OCI-LY1 (cell line): ENCODE measurements around the gene TTC28.

Experiments used
- H2AFZ ChIP-seq: fragments of 200-600 bp; sonication (generic), shearing (Covaris generic); 2 replicates; pipeline ENCODE4 v1.6.0; 2014; ENCODE audit warnings: antibody characterized with exemption, mild to moderate bottlenecking, low read length
- H3F3A ChIP-seq: fragments of 200-600 bp; sonication (generic), shearing (Covaris generic); 2 replicates; pipeline ENCODE4 v1.6.0; 2014; ENCODE audit warnings: mild to moderate bottlenecking, antibody characterized with exemption, low read length, moderate library complexity; ENCODE audit not compliant: insufficient read depth
- H3K27ac ChIP-seq: fragments of 200-600 bp; sonication (generic); 2 replicates; pipeline ENCODE4 v1.5.1; 2014; ENCODE audit warnings: low read length, mixed run types, mild to moderate bottlenecking, low read depth; ENCODE audit not compliant: poor library complexity, severe bottlenecking
- H3K27me3 ChIP-seq: fragments of 200-600 bp; sonication (generic); 2 replicates; pipeline ENCODE4 v1.6.0; 2014; ENCODE audit warnings: antibody characterized with exemption, mild to moderate bottlenecking, low read length, moderate library complexity; ENCODE audit not compliant: insufficient read depth
- H3K36me3 ChIP-seq: fragments of 200-600 bp; sonication (generic); 2 replicates; pipeline ENCODE4 v1.6.1; 2014; ENCODE audit warnings: mild to moderate bottlenecking, antibody characterized with exemption, low read length, moderate library complexity, mixed read lengths; ENCODE audit not compliant: insufficient read depth
- H3K4me1 ChIP-seq: fragments of 200-600 bp; sonication (generic); 2 replicates; pipeline ENCODE4 v1.5.1; 2014; ENCODE audit warnings: mild to moderate bottlenecking, low read length, moderate library complexity; ENCODE audit not compliant: insufficient read depth, severe bottlenecking
- H3K4me2 ChIP-seq: fragments of 200-600 bp; sonication (generic), shearing (Covaris generic); 2 replicates; pipeline ENCODE4 v1.6.1; 2014; ENCODE audit warnings: low read length
- H3K4me3 ChIP-seq: fragments of 200-600 bp; sonication (generic); 2 replicates; pipeline ENCODE4 v1.5.1; 2014; ENCODE audit warnings: low read length, low read depth, mild to moderate bottlenecking, mixed read lengths; ENCODE audit not compliant: poor library complexity, severe bottlenecking
- H3K79me2 ChIP-seq: fragments of 200-600 bp; shearing (Covaris generic); 2 replicates; pipeline ENCODE4 v1.6.1; 2016; ENCODE audit warnings: mixed run types, low read length, mixed read lengths; ENCODE audit not compliant: insufficient read depth
- H3K9ac ChIP-seq: fragments of 200-600 bp; sonication (generic), shearing (Covaris generic); 2 replicates; pipeline ENCODE4 v1.6.1; 2014; ENCODE audit warnings: mild to moderate bottlenecking, low read length, mixed read lengths
- H3K9me2 ChIP-seq: fragments of 200-600 bp; sonication (generic), shearing (Covaris generic); 2 replicates; pipeline ENCODE4 v1.6.1; 2014; ENCODE audit warnings: low read depth, mild to moderate bottlenecking, low read length, mixed read lengths
- H3K9me3 ChIP-seq: fragments of 200-600 bp; shearing (Covaris generic); 2 replicates; pipeline ENCODE4 v1.6.1; 2014; ENCODE audit warnings: low read length, mixed read lengths
- H4K20me1 ChIP-seq: fragments of 200-600 bp; sonication (generic), shearing (Covaris generic); 2 replicates; pipeline ENCODE4 v1.6.0; 2016; ENCODE audit warnings: mild to moderate bottlenecking, low read length; ENCODE audit not compliant: insufficient read depth
- EZH2 ChIP-seq: fragments of 200-600 bp; sonication (generic), shearing (Covaris generic); IDR thresholded peaks from 2 replicates; pipeline ENCODE4 v1.8.0; 2017; ENCODE audit warnings: borderline replicate concordance, mixed run types, mild to moderate bottlenecking, antibody characterized with exemption, low read length, moderate library complexity, mixed read lengths
- TF ChIP-seq, protein P1 (sequence below): fragments of 200-600 bp; sonication (generic), shearing (Covaris generic); IDR thresholded peaks from 2 replicates; pipeline ENCODE4 v1.5.1; 2017; ENCODE audit warnings: mild to moderate bottlenecking, antibody characterized with exemption, low read length, moderate library complexity, mixed read lengths

The TTC28 gene

DNA sequence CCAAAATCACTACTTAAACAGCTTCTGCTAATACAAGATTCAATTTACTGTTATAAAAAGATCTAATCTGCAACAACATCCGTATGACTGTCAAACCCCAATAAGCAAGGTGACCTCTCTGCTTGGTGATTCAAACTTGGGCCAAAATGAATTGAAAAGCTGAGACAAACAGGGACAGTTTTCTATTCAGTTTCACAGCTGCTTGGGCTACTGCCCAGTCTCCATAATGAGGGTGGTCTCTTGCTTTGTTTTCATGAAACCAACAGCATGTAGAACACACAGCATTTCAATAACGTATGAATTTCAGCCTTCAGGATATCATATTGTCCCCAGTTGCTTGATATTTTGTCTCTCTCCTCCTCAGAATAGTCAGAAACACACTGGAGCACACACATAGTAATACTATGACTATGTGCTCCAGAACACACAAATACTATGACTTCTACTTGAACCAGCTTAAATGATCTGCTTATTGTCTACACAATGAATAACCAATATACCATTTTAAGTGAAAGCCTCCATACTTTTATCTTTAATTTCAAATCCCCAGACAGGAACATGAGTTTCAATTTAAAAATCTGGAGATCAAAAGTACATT is 285.0 kb downstream of the TTC28 start:
- Histone ChIP-seq H2AFZ (no peak overlapping the region), H3K9ac (no peak overlapping the region), H3K4me3 (no peak overlapping the region), H3K9me3 (no peaks in the 10 kb centered on the region), H3F3A (no peaks in the 10 kb centered on the region), H3K27ac (no peak overlapping the region), H3K79me2 (no peaks in the 10 kb centered on the region), H3K4me1 (no peaks in the 10 kb centered on the region), H4K20me1 (no peaks in the 10 kb centered on the region), H3K27me3 (no peaks in the 10 kb centered on the region), H3K9me2 (no peaks in the 10 kb centered on the region), H3K4me2 (no peak overlapping the region), H3K36me3 (no peaks in the 10 kb centered on the region)
- TF ChIP-seq EZH2 = no peak
- TF ChIP-seq, protein P1, sequence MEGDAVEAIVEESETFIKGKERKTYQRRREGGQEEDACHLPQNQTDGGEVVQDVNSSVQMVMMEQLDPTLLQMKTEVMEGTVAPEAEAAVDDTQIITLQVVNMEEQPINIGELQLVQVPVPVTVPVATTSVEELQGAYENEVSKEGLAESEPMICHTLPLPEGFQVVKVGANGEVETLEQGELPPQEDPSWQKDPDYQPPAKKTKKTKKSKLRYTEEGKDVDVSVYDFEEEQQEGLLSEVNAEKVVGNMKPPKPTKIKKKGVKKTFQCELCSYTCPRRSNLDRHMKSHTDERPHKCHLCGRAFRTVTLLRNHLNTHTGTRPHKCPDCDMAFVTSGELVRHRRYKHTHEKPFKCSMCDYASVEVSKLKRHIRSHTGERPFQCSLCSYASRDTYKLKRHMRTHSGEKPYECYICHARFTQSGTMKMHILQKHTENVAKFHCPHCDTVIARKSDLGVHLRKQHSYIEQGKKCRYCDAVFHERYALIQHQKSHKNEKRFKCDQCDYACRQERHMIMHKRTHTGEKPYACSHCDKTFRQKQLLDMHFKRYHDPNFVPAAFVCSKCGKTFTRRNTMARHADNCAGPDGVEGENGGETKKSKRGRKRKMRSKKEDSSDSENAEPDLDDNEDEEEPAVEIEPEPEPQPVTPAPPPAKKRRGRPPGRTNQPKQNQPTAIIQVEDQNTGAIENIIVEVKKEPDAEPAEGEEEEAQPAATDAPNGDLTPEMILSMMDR = no peak

DNA sequence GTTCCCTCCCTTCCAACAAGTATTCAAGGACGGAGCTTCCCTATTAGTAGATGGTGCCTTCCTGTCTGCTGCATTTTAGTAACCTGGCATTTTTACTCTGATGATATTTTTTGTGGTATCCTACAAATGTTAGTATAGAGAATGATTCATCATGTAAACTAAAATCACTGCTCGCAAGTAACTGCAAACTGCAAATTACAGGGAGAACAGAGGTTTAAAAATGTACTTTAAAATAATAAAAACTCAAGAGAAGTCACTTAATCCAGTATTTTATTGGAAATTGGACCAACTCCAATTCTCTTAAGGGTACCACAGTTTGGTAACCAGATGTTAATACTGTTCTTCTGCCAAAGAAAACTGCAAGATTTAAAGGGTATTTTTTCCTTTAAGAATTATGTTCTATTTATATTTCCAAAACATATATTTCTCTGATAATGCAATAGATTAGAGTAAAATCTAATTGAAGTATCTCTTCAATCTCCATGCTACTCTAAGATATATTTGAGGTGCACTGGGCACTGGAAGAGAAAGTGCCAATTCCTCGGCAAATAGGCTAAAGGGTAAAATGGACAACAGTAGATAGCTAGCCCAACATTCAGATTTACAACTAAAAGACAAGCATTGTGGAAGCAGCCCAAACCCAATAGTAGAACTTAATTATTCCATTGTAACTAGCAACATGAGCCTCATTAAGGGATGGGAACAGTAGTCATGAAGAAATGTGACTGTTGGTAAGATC is 298.0 kb downstream of the TTC28 start:
- TF ChIP-seq, protein P1 = no peak
- no peak for TF ChIP-seq EZH2
- Histone ChIP-seq H3F3A (no peaks in the 10 kb centered on the region), H3K9me2 (no peaks in the 10 kb centered on the region), H2AFZ (no peak overlapping the region), H3K27me3 (no peaks in the 10 kb centered on the region), H3K4me1 (no peaks in the 10 kb centered on the region), H3K4me3 (no peak overlapping the region), H4K20me1 (no peaks in the 10 kb centered on the region), H3K27ac (no peak overlapping the region), H3K36me3 (no peaks in the 10 kb centered on the region), H3K4me2 (no peak overlapping the region), H3K79me2 (no peaks in the 10 kb centered on the region), H3K9me3 (no peaks in the 10 kb centered on the region), H3K9ac (no peak overlapping the region)

DNA sequence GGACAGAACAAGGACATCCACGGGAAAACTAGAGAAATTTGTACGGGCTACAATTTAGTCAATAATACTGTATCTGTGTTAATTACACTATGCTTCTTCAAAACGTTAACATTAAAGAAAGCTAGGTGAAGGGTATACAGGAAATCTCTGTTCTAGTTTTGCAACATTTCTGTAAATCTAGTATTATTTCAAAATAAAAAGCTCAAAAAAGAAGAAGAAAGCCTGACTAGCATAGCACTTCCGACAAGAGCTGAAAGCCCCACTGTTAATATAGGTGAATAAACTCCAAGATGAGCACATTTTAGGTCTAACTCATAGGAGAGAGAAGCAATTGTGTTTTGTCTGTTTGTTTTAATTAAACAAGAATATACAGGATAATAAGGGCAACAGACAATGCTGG is 299.7 kb downstream of the TTC28 start:
- H2AFZ ChIP-seq = no peak overlapping the region
- H3K4me3 ChIP-seq = no peak overlapping the region
- no peak overlapping the region for H3K27ac ChIP-seq
- H3K9me2 ChIP-seq = no peaks in the 10 kb centered on the region
- no peaks in the 10 kb centered on the region for H3K4me1 ChIP-seq
- H3K27me3 ChIP-seq = no peaks in the 10 kb centered on the region
- no peaks in the 10 kb centered on the region for H3F3A ChIP-seq
- no peak overlapping the region for H3K9ac ChIP-seq
- TF ChIP-seq EZH2 = no peak
- TF ChIP-seq, protein P1 = no peak
- no peak overlapping the region for H3K4me2 ChIP-seq
- H3K9me3 ChIP-seq = no peaks in the 10 kb centered on the region
- H3K36me3 ChIP-seq = no peaks in the 10 kb centered on the region
- H3K79me2 ChIP-seq = no peaks in the 10 kb centered on the region
- no peaks in the 10 kb centered on the region for H4K20me1 ChIP-seq
